Cardiac muscle cell (in vitro differentiated cells and primary cell): ENCODE measurements around the gene SLC35B1. TPM values are rescaled to one million over a fixed set of nuclear protein-coding genes. Genes with fewer than 3 reads are reported as not detected.

Experiments used
- DNase-seq, 2 donors: peaks; one replicate each; pipeline versions ENCODE4 v3.0.0 to v3.0.0-alpha.2; 2010 to 2017; ENCODE audit warnings: low read depth in 1 of 2, low spot score in 1 of 2
- H3K27ac ChIP-seq: fragments of 200-600 bp; sonication (generic); 2 replicates; pipeline ENCODE4 v1.5.1; 2016
- H3K27me3 ChIP-seq: fragments of 200-600 bp; sonication (generic); 2 replicates; pipeline ENCODE4 v1.6.0; 2016; ENCODE audit warnings: control low read depth
- H3K36me3 ChIP-seq: fragments of 200-600 bp; sonication (generic); 2 replicates; pipeline ENCODE4 v1.5.1; 2016; ENCODE audit warnings: control low read depth
- H3K4me1 ChIP-seq: fragments of 200-600 bp; sonication (generic); 2 replicates; pipeline ENCODE4 v1.8.1; 2017; ENCODE audit warnings: low read depth, mild to moderate bottlenecking, mixed run types
- H3K4me3 ChIP-seq: fragments of 200-600 bp; sonication (generic); 2 replicates; pipeline ENCODE4 v1.5.1; 2016; ENCODE audit warnings: mild to moderate bottlenecking
- H3K9me3 ChIP-seq: fragments of 200-600 bp; sonication (generic); 2 replicates; pipeline ENCODE4 v1.5.1; 2017; ENCODE audit warnings: low read depth, mild to moderate bottlenecking, control low read depth
- polyA plus RNA-seq: library from polyadenylated mRNA; unstranded; fragments of >200 nt; fragmentation: Nextera tagmentation; extraction: Ambion mirVana; gene quantifications from 2 replicates; pipeline ENCODE4 v1.2.1, GENCODE V29; 2016
- total RNA-seq: library from RNA; depleted of rRNA; stranded (reverse); fragments of >200 nt; gene quantifications from 2 replicates; pipeline ENCODE4 v1.2.3, GENCODE V29; 2016
- TF ChIP-seq, protein P1 (sequence below): IDR thresholded peaks from 2 replicates; pipeline ENCODE4 v1.5.1; 2012; ENCODE audit warnings: low read depth, mild to moderate bottlenecking, low read length

The SLC35B1 gene
- total and polyA plus RNA-seq, 2 experiments from 2014 or later, result 73.3 to 143 TPM

DNA sequence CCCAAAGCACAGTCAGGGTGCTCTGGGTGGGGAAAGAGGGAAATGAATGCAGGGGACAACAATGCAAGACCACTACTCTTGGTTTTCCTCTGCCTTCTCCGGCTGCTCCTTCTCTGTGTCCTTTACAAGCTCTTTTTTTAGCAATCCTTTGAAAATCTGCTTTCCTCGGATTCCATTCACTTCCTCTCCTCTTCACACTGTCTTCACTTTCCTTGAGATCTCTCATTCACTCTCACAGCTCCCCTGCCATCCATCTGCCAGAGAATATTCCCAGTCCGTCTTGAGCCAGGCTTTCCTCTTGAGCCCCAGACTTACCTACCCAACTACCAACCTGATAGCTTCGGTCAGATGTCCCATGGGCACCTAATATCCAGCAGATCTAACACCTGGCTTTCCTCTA, 18.9 kb downstream of the SLC35B1 start:
- Histone ChIP-seq H3K27me3 (no peaks in the 10 kb centered on the region), H3K27ac (peak overlapping the region; percentile 99), H3K4me3 (no peak overlapping the region), H3K4me1 (peaks cover 29% of the 10 kb centered on the region), H3K9me3 (no peaks in the 10 kb centered on the region), H3K36me3 (peaks cover 4% of the 10 kb centered on the region)
- no peak for DNase-seq
- TF ChIP-seq, protein P1, sequence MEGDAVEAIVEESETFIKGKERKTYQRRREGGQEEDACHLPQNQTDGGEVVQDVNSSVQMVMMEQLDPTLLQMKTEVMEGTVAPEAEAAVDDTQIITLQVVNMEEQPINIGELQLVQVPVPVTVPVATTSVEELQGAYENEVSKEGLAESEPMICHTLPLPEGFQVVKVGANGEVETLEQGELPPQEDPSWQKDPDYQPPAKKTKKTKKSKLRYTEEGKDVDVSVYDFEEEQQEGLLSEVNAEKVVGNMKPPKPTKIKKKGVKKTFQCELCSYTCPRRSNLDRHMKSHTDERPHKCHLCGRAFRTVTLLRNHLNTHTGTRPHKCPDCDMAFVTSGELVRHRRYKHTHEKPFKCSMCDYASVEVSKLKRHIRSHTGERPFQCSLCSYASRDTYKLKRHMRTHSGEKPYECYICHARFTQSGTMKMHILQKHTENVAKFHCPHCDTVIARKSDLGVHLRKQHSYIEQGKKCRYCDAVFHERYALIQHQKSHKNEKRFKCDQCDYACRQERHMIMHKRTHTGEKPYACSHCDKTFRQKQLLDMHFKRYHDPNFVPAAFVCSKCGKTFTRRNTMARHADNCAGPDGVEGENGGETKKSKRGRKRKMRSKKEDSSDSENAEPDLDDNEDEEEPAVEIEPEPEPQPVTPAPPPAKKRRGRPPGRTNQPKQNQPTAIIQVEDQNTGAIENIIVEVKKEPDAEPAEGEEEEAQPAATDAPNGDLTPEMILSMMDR, result no peak

DNA sequence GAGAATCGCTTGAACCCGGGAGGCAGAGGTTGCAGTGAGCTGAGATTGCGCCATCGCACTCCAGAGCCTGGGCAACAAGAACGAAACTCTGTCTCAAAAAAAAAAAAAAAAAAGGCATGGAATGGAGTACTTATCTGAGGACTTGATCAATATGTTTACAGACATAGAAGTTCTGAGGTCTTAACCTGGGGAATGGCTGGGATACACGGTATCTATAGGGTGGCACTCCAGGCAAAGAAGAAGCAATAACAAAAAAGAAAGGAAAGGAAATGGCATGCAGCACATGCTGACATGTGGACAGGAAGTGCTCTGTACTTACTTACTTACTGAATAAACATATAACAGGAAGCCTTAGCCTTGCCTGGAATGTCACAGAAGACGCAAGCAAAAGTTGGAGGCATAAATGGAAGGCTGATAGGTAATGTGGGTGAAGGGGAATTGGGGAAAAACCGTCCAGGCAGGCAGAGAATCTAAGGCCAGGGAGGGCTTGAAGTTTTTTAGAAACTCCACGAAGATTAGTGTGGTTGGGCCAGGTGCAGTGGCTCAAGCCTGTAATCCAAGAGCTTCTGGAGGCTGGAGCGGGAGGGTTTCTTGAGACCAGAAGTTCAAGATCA, 19.8 kb downstream of the SLC35B1 start:
- H3K4me1 ChIP-seq, result peaks cover 29% of the 10 kb centered on the region
- peak overlapping the region; percentile 99 for H3K27ac ChIP-seq
- H3K27me3 ChIP-seq, result no peaks in the 10 kb centered on the region
- no peaks in the 10 kb centered on the region for H3K9me3 ChIP-seq
- peak in 1 of 2 donors; percentile 86 for DNase-seq
- H3K36me3 ChIP-seq, result peaks cover 4% of the 10 kb centered on the region
- no peak overlapping the region for H3K4me3 ChIP-seq
- TF ChIP-seq, protein P1, result no peak

DNA sequence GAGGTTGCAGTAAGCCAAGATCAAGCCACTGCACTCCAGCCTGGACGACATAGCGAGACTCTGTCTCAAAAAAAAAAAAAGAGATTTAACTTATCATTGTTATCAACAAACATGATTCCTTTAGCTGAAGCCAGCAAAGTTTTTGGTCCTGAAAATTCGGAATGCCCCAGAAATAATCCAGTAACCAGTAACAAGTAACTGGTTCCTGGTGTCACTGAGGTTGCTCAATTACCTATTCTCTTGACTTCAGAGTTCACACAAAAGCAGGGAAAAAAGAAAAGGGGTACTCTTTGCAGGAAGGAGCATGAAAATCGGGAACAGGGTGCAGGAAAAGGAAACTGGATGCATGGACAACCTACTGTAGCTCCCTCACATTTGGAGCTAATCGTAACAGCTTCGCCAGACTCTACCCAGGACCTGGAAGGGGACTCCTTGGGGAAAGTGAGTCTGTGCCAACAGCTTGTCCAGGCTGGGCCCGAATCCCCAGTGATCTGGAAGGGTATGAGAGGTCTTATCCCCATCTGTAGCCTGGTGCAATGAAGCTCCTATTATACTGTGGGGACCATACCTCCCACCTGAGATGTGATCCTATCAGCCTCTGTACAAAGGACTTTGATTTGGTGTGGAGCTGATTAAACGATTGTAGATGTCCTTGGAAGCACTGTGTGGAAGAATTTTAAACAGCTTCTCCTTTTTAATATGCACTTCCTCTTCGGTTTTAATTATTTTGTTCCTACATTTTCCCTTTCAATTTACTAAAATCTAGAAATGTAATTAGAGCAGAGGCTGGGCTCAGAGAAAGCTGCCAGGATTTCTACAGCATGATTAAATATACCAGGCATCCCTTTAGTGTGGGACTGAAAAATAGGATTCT, 26.4 kb downstream of the SLC35B1 start:
- no peak for DNase-seq
- TF ChIP-seq, protein P1, result no peak
- Histone ChIP-seq H3K27ac (no peak overlapping the region), H3K27me3 (no peaks in the 10 kb centered on the region), H3K9me3 (no peaks in the 10 kb centered on the region), H3K4me3 (no peak overlapping the region), H3K4me1 (peaks cover 7% of the 10 kb centered on the region), H3K36me3 (no peaks in the 10 kb centered on the region)

DNA sequence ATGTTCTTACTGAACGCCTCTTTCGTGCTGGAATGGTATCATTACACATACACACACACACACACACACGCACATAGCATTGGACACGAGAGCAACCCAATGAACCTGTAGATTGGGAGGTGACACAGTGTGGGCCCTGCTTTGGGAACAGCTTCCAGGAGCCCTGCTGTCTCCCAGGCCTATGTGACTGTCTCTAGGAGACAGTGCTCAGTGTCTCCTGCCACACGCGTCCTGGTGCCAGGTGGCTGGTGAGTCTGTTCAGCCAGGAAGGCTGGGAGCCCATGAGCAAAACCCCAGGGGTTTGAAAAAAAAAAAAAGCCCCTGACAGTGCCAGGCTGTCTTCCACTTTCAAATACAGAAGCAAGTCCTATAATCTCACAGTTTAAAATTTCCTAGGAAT, 27.4 kb downstream of the SLC35B1 start:
- Histone ChIP-seq H3K4me1 (peaks cover 17% of the 10 kb centered on the region), H3K36me3 (no peaks in the 10 kb centered on the region), H3K4me3 (no peak overlapping the region), H3K27me3 (no peaks in the 10 kb centered on the region), H3K27ac (no peak overlapping the region), H3K9me3 (no peaks in the 10 kb centered on the region)
- no peak for DNase-seq
- TF ChIP-seq, protein P1, result no peak

DNA sequence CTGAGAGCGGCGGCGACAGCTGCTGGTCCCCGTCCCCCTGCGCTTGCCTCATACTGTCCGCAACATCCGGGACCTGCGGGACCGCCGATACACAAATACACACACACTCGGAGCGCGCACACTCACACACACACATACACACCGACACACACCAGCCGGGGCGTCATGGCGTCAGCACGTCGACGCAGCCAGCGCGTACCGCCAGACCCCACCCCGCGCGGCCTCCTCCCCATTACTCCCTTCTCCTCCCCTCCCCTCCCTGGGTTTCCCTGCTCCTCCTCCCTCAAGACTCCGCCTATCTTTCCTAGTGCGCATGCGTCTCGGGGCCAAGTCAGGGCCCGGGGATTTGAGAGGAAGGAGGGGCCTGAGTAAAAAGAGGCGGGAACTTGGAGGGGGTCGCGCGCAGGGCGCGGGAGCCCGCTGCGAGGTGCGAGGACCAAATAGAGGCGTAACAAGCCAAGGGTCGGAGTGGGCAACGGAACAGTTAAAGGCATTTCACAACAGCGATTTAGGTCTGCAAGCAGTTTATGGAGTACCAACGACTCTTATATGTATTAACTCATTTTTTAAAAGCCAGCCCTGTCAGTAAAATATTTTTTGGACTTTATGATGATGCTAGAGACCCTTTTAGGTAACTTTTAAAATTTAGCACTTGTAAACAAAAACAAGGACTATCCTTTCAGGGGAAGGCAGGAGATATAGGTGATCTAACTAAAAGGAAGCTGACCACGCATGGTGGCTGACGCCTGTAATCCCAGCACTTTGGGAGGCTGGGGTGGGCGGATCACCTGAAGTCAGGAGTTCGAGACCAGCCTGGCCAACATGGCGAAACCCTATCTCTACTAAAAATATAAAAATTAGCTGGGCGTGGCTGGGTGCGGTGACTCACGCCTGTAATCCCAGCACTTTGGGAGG, 29.6 kb downstream of the SLC35B1 start, which contains the start of gene SPOP:
Gene SPOP, minus strand, starts transcription at position 165 of the 915 bp plus-strand sequence. CDS start 55,287 bp downstream, outside the sequence.
- peak within 1 kb of the TSS; percentile 64 for H3K4me3 ChIP-seq
- peak; percentile 99 to 100 for DNase-seq
- no peaks in the 10 kb centered on the region for H3K36me3 ChIP-seq
- H3K27ac ChIP-seq, result peak within 1 kb of the TSS; percentile 98
- peaks cover 30% of the 10 kb centered on the region for H3K4me1 ChIP-seq
- H3K27me3 ChIP-seq, result no peaks in the 10 kb centered on the region
- TF ChIP-seq, protein P1, result no peak
- no peaks in the 10 kb centered on the region for H3K9me3 ChIP-seq
